ENCODE results near the gene SRGAP2B. TPM values are rescaled to one million over a fixed set of nuclear protein-coding genes. Genes with fewer than 3 reads are reported as not detected.
"Not testable (repeated sequence)": the region's sequence is repeated elsewhere in the genome, so short reads cannot be mapped to it uniquely, and the experiment has no call there.

SRGAP2B gene
- polyA plus RNA-seq, 3 donors, result 5.8 to 25.5 (median 7.0) TPM

DNA sequence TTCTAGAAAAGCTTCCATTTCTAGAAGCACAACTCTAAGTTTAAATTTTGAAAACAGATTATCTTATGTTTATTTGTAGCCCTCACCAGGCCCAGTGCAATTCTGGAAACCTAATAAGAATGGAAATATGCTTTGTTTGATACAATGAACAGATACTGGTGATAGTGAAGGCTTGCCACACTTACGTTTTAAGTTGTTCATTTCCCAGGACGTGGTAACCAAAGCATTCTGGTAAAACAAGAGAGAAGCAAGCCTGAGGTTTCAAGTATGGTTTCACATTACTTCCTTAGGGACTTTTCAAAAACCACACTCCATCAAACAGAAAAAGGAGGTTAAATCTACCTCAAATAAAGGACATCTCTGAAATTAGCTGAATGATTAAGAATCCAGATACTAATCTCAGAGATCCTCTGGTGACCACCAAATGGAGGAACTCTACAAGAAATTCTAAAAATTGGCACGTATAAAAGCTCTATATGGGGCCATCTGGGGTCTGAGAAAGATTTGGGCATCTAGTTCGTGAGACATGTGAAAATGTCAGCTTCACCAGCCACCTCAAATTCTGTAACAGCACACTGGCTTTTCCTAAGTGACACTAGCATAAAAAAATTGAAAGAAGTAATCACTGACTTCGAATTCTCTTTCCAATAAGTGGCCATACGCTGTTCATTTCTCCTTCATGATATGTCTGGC lies 164.9 kb downstream of the SRGAP2B start:
- intact Hi-C loops (cut with micrococcal nuclease); H3K36me3 ChIP-seq (replicated peaks in 1 of 2; ENCODE audit: control insufficient read depth in 1 of 2, insufficient read depth in 2 of 2, low read length in 2 of 2); H3K4me3 Mint-ChIP-seq; H3K79me2 ChIP-seq (ENCODE audit: insufficient read depth, low read length); H3K9ac ChIP-seq (ENCODE audit: insufficient read depth, low read length, poor library complexity, severe bottlenecking); H3K27me3 ChIP-seq (ENCODE audit: control insufficient read depth in 2 of 2, insufficient read depth in 2 of 2, low read length in 2 of 2); H3K27ac Mint-ChIP-seq; H3K4me1 ChIP-seq (ENCODE audit: control insufficient read depth in 1 of 2, insufficient read depth in 2 of 2, low read length in 2 of 2); H3K4me3 ChIP-seq (replicated peaks in 1 of 3; ENCODE audit: low read depth in 2 of 3, low read length in 3 of 3); H3K9me3 Mint-ChIP-seq; H4K20me1 ChIP-seq (ENCODE audit: insufficient read depth, low read length); H2AFZ ChIP-seq (ENCODE audit: insufficient read depth, low read depth, low read length, poor library complexity, severe bottlenecking); H3K27me3 Mint-ChIP-seq (ENCODE audit: low read depth in 3 of 3); H3K4me2 ChIP-seq (replicated peaks; ENCODE audit: extremely low read depth, low read length, poor library complexity, severe bottlenecking); H3K9me3 ChIP-seq (replicated peaks in 1 of 2; ENCODE audit: control insufficient read depth in 1 of 2, insufficient read depth in 1 of 2, low read length in 2 of 2); H3K4me1 Mint-ChIP-seq; H3K27ac ChIP-seq (ENCODE audit: low read depth in 1 of 2, low read length in 2 of 2); H3K36me3 Mint-ChIP-seq: not testable (repeated sequence)
- no CpG with 5 or more reads among the region's 6 CpGs for WGBS (ENCODE audit: insufficient coverage)
- DNase-seq, result peak in 1 of 3 donors; percentile 0

- H3K79me2 ChIP-seq (ENCODE audit: insufficient read depth, low read length); H3K36me3 Mint-ChIP-seq; H3K4me3 ChIP-seq (replicated peaks in 1 of 3; ENCODE audit: low read depth in 2 of 3, low read length in 3 of 3); H3K27ac ChIP-seq (ENCODE audit: low read depth in 1 of 2, low read length in 2 of 2); H3K36me3 ChIP-seq (replicated peaks in 1 of 2; ENCODE audit: control insufficient read depth in 1 of 2, insufficient read depth in 2 of 2, low read length in 2 of 2); H3K27ac Mint-ChIP-seq; H4K20me1 ChIP-seq (ENCODE audit: insufficient read depth, low read length); H3K9me3 ChIP-seq (replicated peaks in 1 of 2; ENCODE audit: control insufficient read depth in 1 of 2, insufficient read depth in 1 of 2, low read length in 2 of 2); H3K4me3 Mint-ChIP-seq; H2AFZ ChIP-seq (ENCODE audit: insufficient read depth, low read depth, low read length, poor library complexity, severe bottlenecking); H3K27me3 Mint-ChIP-seq (ENCODE audit: low read depth in 3 of 3); H3K9ac ChIP-seq (ENCODE audit: insufficient read depth, low read length, poor library complexity, severe bottlenecking); H3K4me1 Mint-ChIP-seq; H3K27me3 ChIP-seq (ENCODE audit: control insufficient read depth in 2 of 2, insufficient read depth in 2 of 2, low read length in 2 of 2); DNase-seq; H3K9me3 Mint-ChIP-seq; H3K4me2 ChIP-seq (replicated peaks; ENCODE audit: extremely low read depth, low read length, poor library complexity, severe bottlenecking); intact Hi-C loops (cut with micrococcal nuclease): not testable (repeated sequence)
- WGBS (ENCODE audit: insufficient coverage), result no CpG with 5 or more reads among the region's 1 CpG
- peaks cover 11 to 12% of the 10 kb centered on the region in 2 donors for H3K4me1 ChIP-seq (ENCODE audit: control insufficient read depth in 1 of 2, insufficient read depth in 2 of 2, low read length in 2 of 2)
These were observed 167.8 kb downstream of the SRGAP2B start for GRCh38 chr1:144927292-144927691.

GRCh38 chr1:144923640-144924039 lies 171.5 kb downstream of the SRGAP2B start:
- H3K4me3 ChIP-seq (replicated peaks in 1 of 3; ENCODE audit: low read depth in 2 of 3, low read length in 3 of 3); H4K20me1 ChIP-seq (ENCODE audit: insufficient read depth, low read length); H3K79me2 ChIP-seq (ENCODE audit: insufficient read depth, low read length); H3K4me1 Mint-ChIP-seq; H3K4me3 Mint-ChIP-seq; H3K4me2 ChIP-seq (replicated peaks; ENCODE audit: extremely low read depth, low read length, poor library complexity, severe bottlenecking); H3K27me3 Mint-ChIP-seq (ENCODE audit: low read depth in 3 of 3); H3K36me3 ChIP-seq (replicated peaks in 1 of 2; ENCODE audit: control insufficient read depth in 1 of 2, insufficient read depth in 2 of 2, low read length in 2 of 2); H3K27me3 ChIP-seq (ENCODE audit: control insufficient read depth in 2 of 2, insufficient read depth in 2 of 2, low read length in 2 of 2); H3K27ac ChIP-seq (ENCODE audit: low read depth in 1 of 2, low read length in 2 of 2); H3K36me3 Mint-ChIP-seq; H3K27ac Mint-ChIP-seq; H3K9me3 ChIP-seq (replicated peaks in 1 of 2; ENCODE audit: control insufficient read depth in 1 of 2, insufficient read depth in 1 of 2, low read length in 2 of 2); H3K9me3 Mint-ChIP-seq; H2AFZ ChIP-seq (ENCODE audit: insufficient read depth, low read depth, low read length, poor library complexity, severe bottlenecking); H3K9ac ChIP-seq (ENCODE audit: insufficient read depth, low read length, poor library complexity, severe bottlenecking); DNase-seq; intact Hi-C loops (cut with micrococcal nuclease): not testable (repeated sequence)
- H3K4me1 ChIP-seq (ENCODE audit: control insufficient read depth in 1 of 2, insufficient read depth in 2 of 2, low read length in 2 of 2), result peaks cover 11 to 12% of the 10 kb centered on the region in 2 donors
- WGBS (ENCODE audit: insufficient coverage), result no CpG with 5 or more reads among the region's 5 CpGs

DNA sequence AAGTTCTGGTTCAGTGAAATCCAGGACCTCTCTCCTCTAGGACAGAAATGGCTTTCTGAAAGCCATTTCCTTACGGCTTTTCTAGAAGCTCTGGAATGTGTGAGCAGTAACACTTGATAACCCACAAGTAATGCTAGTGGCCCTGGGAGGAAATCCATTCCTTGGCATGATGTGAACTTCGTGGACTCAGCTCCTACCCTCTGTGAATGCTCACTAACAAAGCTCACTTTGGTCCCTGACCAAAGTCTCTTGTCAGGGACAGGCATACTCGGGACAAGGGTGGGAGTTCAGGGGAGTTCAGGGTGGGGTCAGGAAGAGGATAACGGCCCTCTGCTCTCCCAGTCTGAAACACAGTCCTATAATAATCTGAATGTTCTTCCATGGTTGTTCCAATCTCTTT lies 172.3 kb downstream of the SRGAP2B start:
- H3K9me3 Mint-ChIP-seq; intact Hi-C loops (cut with micrococcal nuclease); H2AFZ ChIP-seq (ENCODE audit: insufficient read depth, low read depth, low read length, poor library complexity, severe bottlenecking); H3K27me3 Mint-ChIP-seq (ENCODE audit: low read depth in 3 of 3); H3K4me2 ChIP-seq (replicated peaks; ENCODE audit: extremely low read depth, low read length, poor library complexity, severe bottlenecking); H3K4me1 Mint-ChIP-seq; H3K36me3 Mint-ChIP-seq; H3K27me3 ChIP-seq (ENCODE audit: control insufficient read depth in 2 of 2, insufficient read depth in 2 of 2, low read length in 2 of 2); H4K20me1 ChIP-seq (ENCODE audit: insufficient read depth, low read length); H3K36me3 ChIP-seq (replicated peaks in 1 of 2; ENCODE audit: control insufficient read depth in 1 of 2, insufficient read depth in 2 of 2, low read length in 2 of 2); H3K9ac ChIP-seq (ENCODE audit: insufficient read depth, low read length, poor library complexity, severe bottlenecking); DNase-seq; H3K4me3 ChIP-seq (replicated peaks in 1 of 3; ENCODE audit: low read depth in 2 of 3, low read length in 3 of 3); H3K4me3 Mint-ChIP-seq; H3K79me2 ChIP-seq (ENCODE audit: insufficient read depth, low read length); H3K9me3 ChIP-seq (replicated peaks in 1 of 2; ENCODE audit: control insufficient read depth in 1 of 2, insufficient read depth in 1 of 2, low read length in 2 of 2): not testable (repeated sequence)
- Histone ChIP-seq H3K4me1 (ENCODE audit: control insufficient read depth in 1 of 2, insufficient read depth in 2 of 2, low read length in 2 of 2) (peaks cover 11 to 12% of the 10 kb centered on the region in 2 donors), H3K27ac (ENCODE audit: low read depth in 1 of 2, low read length in 2 of 2) (peak overlapping the region in 1 of 2 donors; percentile 20)
- H3K27ac Mint-ChIP-seq, result peak overlapping the region in 4 of 7 donors; percentile 6 to 51 (median 36)
- WGBS (ENCODE audit: insufficient coverage), result no CpG with 5 or more reads among the region's 4 CpGs

Measured in CD14-positive monocyte (primary cell).